Measurements from ENCODE around the gene AREG.

AREG gene

GRCh38 chr4:74486905-74487304 lies 42.0 kb downstream of the AREG start:
- Histone ChIP-seq H3K36me3 (ENCODE audit: control insufficient read depth in 1 of 2, insufficient read depth in 2 of 2, low read length in 2 of 2) (no peaks in the 10 kb centered on the region), H3K4me2 (ENCODE audit: low read length) (no peak overlapping the region), H2AK5ac (ENCODE audit: low read length) (no peak overlapping the region), H3K79me1 (ENCODE audit: low read length) (no peaks in the 10 kb centered on the region), H3K4me1 (ENCODE audit: control insufficient read depth in 1 of 2, insufficient read depth in 2 of 2, low read length in 2 of 2) (peaks cover 0 to 4% of the 10 kb centered on the region in 2 experiments), H2BK12ac (ENCODE audit: low read length) (no peak overlapping the region), H3K9ac (ENCODE audit: low read length) (no peak overlapping the region), H4K12ac (ENCODE audit: low read depth, low read length) (no peak overlapping the region), H3K18ac (ENCODE audit: low read length) (no peak overlapping the region), H4K91ac (ENCODE audit: low read depth, low read length) (no peak overlapping the region), H3K27me3 (ENCODE audit: insufficient read depth, low read length) (no peaks in the 10 kb centered on the region), H2AFZ (ENCODE audit: insufficient read depth, low read length, poor library complexity) (no peak overlapping the region), H2BK120ac (ENCODE audit: insufficient read depth, low read length, poor library complexity) (no peak overlapping the region), H2BK5ac (ENCODE audit: low read depth, low read length, poor library complexity) (no peak overlapping the region), H3K27ac (ENCODE audit: low read depth, low read length) (no peak overlapping the region), H3K4ac (ENCODE audit: low read depth, low read length) (no peak overlapping the region), H3K23ac (ENCODE audit: low read length) (no peak overlapping the region), H3K79me2 (ENCODE audit: control insufficient read depth, insufficient read depth, low read length, poor library complexity) (no peaks in the 10 kb centered on the region), H4K8ac (ENCODE audit: low read depth, low read length) (no peak overlapping the region), H3K14ac (ENCODE audit: low read length) (no peak overlapping the region), H3K9me3 (ENCODE audit: insufficient read depth, low read depth, low read length) (no peaks in the 10 kb centered on the region), H3K4me3 (ENCODE audit: low read depth, low read length) (no peak overlapping the region)
- no peak for DNase-seq
- no CpG with 5 or more reads among the region's 2 CpGs for WGBS (ENCODE audit: extremely low coverage, insufficient coverage, insufficient read length)

GRCh38 chr4:74487771-74488170 lies 42.8 kb downstream of the AREG start:
- Histone ChIP-seq H3K79me2 (ENCODE audit: control insufficient read depth, insufficient read depth, low read length, poor library complexity) (no peaks in the 10 kb centered on the region), H2BK5ac (ENCODE audit: low read depth, low read length, poor library complexity) (no peak overlapping the region), H3K4me3 (ENCODE audit: low read depth, low read length) (no peak overlapping the region), H3K18ac (ENCODE audit: low read length) (no peak overlapping the region), H3K9ac (ENCODE audit: low read length) (no peak overlapping the region), H4K91ac (ENCODE audit: low read depth, low read length) (no peak overlapping the region), H4K12ac (ENCODE audit: low read depth, low read length) (no peak overlapping the region), H2BK120ac (ENCODE audit: insufficient read depth, low read length, poor library complexity) (no peak overlapping the region), H3K4me1 (ENCODE audit: control insufficient read depth in 1 of 2, insufficient read depth in 2 of 2, low read length in 2 of 2) (peaks cover 0 to 4% of the 10 kb centered on the region in 2 experiments), H3K4ac (ENCODE audit: low read depth, low read length) (no peak overlapping the region), H3K14ac (ENCODE audit: low read length) (no peak overlapping the region), H3K23ac (ENCODE audit: low read length) (no peak overlapping the region), H3K79me1 (ENCODE audit: low read length) (no peaks in the 10 kb centered on the region), H3K27ac (ENCODE audit: low read depth, low read length) (no peak overlapping the region), H2AFZ (ENCODE audit: insufficient read depth, low read length, poor library complexity) (no peak overlapping the region), H3K36me3 (ENCODE audit: control insufficient read depth in 1 of 2, insufficient read depth in 2 of 2, low read length in 2 of 2) (no peaks in the 10 kb centered on the region), H3K9me3 (ENCODE audit: insufficient read depth, low read depth, low read length) (no peaks in the 10 kb centered on the region), H4K8ac (ENCODE audit: low read depth, low read length) (no peak overlapping the region), H3K4me2 (ENCODE audit: low read length) (no peak overlapping the region), H2AK5ac (ENCODE audit: low read length) (no peak overlapping the region), H3K27me3 (ENCODE audit: insufficient read depth, low read length) (no peaks in the 10 kb centered on the region), H2BK12ac (ENCODE audit: low read length) (no peak overlapping the region)
- DNase-seq: no peak
- WGBS (ENCODE audit: extremely low coverage, insufficient coverage, insufficient read length): no CpG with 5 or more reads among the region's 1 CpG

GRCh38 chr4:74490736-74491135 lies 45.8 kb downstream of the AREG start:
- H3K4ac ChIP-seq (ENCODE audit: low read depth, low read length): no peak overlapping the region
- H2BK120ac ChIP-seq (ENCODE audit: insufficient read depth, low read length, poor library complexity): no peak overlapping the region
- H3K9ac ChIP-seq (ENCODE audit: low read length): no peak overlapping the region
- no CpG with 5 or more reads among the region's 1 CpG for WGBS (ENCODE audit: extremely low coverage, insufficient coverage, insufficient read length)
- no peak overlapping the region for H2BK12ac ChIP-seq (ENCODE audit: low read length)
- H2BK5ac ChIP-seq (ENCODE audit: low read depth, low read length, poor library complexity): no peak overlapping the region
- no peaks in the 10 kb centered on the region for H3K79me2 ChIP-seq (ENCODE audit: control insufficient read depth, insufficient read depth, low read length, poor library complexity)
- no peak overlapping the region for H4K8ac ChIP-seq (ENCODE audit: low read depth, low read length)
- no peak overlapping the region for H3K27ac ChIP-seq (ENCODE audit: low read depth, low read length)
- H2AK5ac ChIP-seq (ENCODE audit: low read length): no peak overlapping the region
- H3K18ac ChIP-seq (ENCODE audit: low read length): no peak overlapping the region
- no peak overlapping the region for H3K4me3 ChIP-seq (ENCODE audit: low read depth, low read length)
- H3K14ac ChIP-seq (ENCODE audit: low read length): no peak overlapping the region
- H3K23ac ChIP-seq (ENCODE audit: low read length): no peak overlapping the region
- H3K36me3 ChIP-seq (ENCODE audit: control insufficient read depth in 1 of 2, insufficient read depth in 2 of 2, low read length in 2 of 2): no peaks in the 10 kb centered on the region
- no peak overlapping the region for H4K12ac ChIP-seq (ENCODE audit: low read depth, low read length)
- H3K27me3 ChIP-seq (ENCODE audit: insufficient read depth, low read length): no peaks in the 10 kb centered on the region
- no peak overlapping the region for H2AFZ ChIP-seq (ENCODE audit: insufficient read depth, low read length, poor library complexity)
- no peak for DNase-seq
- H4K91ac ChIP-seq (ENCODE audit: low read depth, low read length): no peak overlapping the region
- H3K9me3 ChIP-seq (ENCODE audit: insufficient read depth, low read depth, low read length): no peaks in the 10 kb centered on the region
- H3K4me2 ChIP-seq (ENCODE audit: low read length): no peak overlapping the region
- no peaks in the 10 kb centered on the region for H3K79me1 ChIP-seq (ENCODE audit: low read length)
- H3K4me1 ChIP-seq (ENCODE audit: control insufficient read depth in 1 of 2, insufficient read depth in 2 of 2, low read length in 2 of 2): no peaks in the 10 kb centered on the region

GRCh38 chr4:74499986-74500781 lies 55.2 kb downstream of the AREG start:
- WGBS (ENCODE audit: extremely low coverage, insufficient coverage, insufficient read length): no CpG with 5 or more reads among the region's 4 CpGs
- Histone ChIP-seq H3K4me2 (ENCODE audit: low read length) (no peak overlapping the region), H3K36me3 (ENCODE audit: control insufficient read depth in 1 of 2, insufficient read depth in 2 of 2, low read length in 2 of 2) (no peaks in the 10 kb centered on the region), H2BK120ac (ENCODE audit: insufficient read depth, low read length, poor library complexity) (no peak overlapping the region), H3K9ac (ENCODE audit: low read length) (no peak overlapping the region), H4K91ac (ENCODE audit: low read depth, low read length) (no peak overlapping the region), H3K23ac (ENCODE audit: low read length) (no peak overlapping the region), H3K18ac (ENCODE audit: low read length) (no peak overlapping the region), H2BK12ac (ENCODE audit: low read length) (no peak overlapping the region), H3K79me2 (ENCODE audit: control insufficient read depth, insufficient read depth, low read length, poor library complexity) (no peaks in the 10 kb centered on the region), H4K8ac (ENCODE audit: low read depth, low read length) (no peak overlapping the region), H3K14ac (ENCODE audit: low read length) (no peak overlapping the region), H3K9me3 (ENCODE audit: insufficient read depth, low read depth, low read length) (no peaks in the 10 kb centered on the region), H3K4me3 (ENCODE audit: low read depth, low read length) (no peak overlapping the region), H2BK5ac (ENCODE audit: low read depth, low read length, poor library complexity) (no peak overlapping the region), H3K4ac (ENCODE audit: low read depth, low read length) (no peak overlapping the region), H2AFZ (ENCODE audit: insufficient read depth, low read length, poor library complexity) (no peak overlapping the region), H4K12ac (ENCODE audit: low read depth, low read length) (no peak overlapping the region), H3K4me1 (ENCODE audit: control insufficient read depth in 1 of 2, insufficient read depth in 2 of 2, low read length in 2 of 2) (no peaks in the 10 kb centered on the region), H3K27me3 (ENCODE audit: insufficient read depth, low read length) (no peaks in the 10 kb centered on the region), H3K79me1 (ENCODE audit: low read length) (no peaks in the 10 kb centered on the region), H3K27ac (ENCODE audit: low read depth, low read length) (no peak overlapping the region), H2AK5ac (ENCODE audit: low read length) (no peak overlapping the region)
- DNase-seq: no peak

Data from trophoblast cell (in vitro differentiated cells and primary cell).